Measurements from ENCODE around the gene CHRNA7.

CHRNA7 gene

GRCh38 chr15:32029862-32030781, at the start of gene CHRNA7:
Gene CHRNA7, plus strand, starts transcription at chr15:32030515. Its CDS starts 80 bp downstream, at chr15:32030595.
- Mint-ChIP-seq H3K27ac (no peak within 1 kb of the TSS), H3K9me3 (no peaks in the 10 kb centered on the region), H3K4me1 (ENCODE audit: low read depth) (peaks cover 10% of the 10 kb centered on the region), H3K4me3 (peak within 1 kb of the TSS; percentile 47), H3K36me3 (ENCODE audit: low read depth) (no peaks in the 10 kb centered on the region), H3K27me3 (peaks cover 66% of the 10 kb centered on the region)
- DNase-seq = peak; percentile 34

GRCh38 chr15:31985607-31986006, 44.7 kb upstream of the CHRNA7 start:
- Mint-ChIP-seq H3K27me3 (no peaks in the 10 kb centered on the region), H3K4me3 (no peak overlapping the region), H3K27ac (no peak overlapping the region), H3K9me3 (no peaks in the 10 kb centered on the region), H3K36me3 (ENCODE audit: low read depth) (no peaks in the 10 kb centered on the region), H3K4me1 (ENCODE audit: low read depth) (peaks cover 7% of the 10 kb centered on the region)
- no peak for DNase-seq

- no peaks in the 10 kb centered on the region for H3K4me1 Mint-ChIP-seq (ENCODE audit: low read depth)
- H3K27me3 Mint-ChIP-seq = peaks cover 14% of the 10 kb centered on the region
- no peaks in the 10 kb centered on the region for H3K9me3 Mint-ChIP-seq
- no peaks in the 10 kb centered on the region for H3K36me3 Mint-ChIP-seq (ENCODE audit: low read depth)
- DNase-seq = no peak
- H3K27ac Mint-ChIP-seq = no peak overlapping the region
- H3K4me3 Mint-ChIP-seq = no peak overlapping the region
Observed at GRCh38 chr15:31993062-31993461, 37.3 kb upstream of the CHRNA7 start.

GRCh38 chr15:31997711-31998110, 32.6 kb upstream of the CHRNA7 start:
- Mint-ChIP-seq H3K36me3 (ENCODE audit: low read depth) (no peaks in the 10 kb centered on the region), H3K9me3 (no peaks in the 10 kb centered on the region), H3K27me3 (peaks cover 36% of the 10 kb centered on the region), H3K4me1 (ENCODE audit: low read depth) (no peaks in the 10 kb centered on the region), H3K27ac (no peak overlapping the region), H3K4me3 (no peak overlapping the region)
- DNase-seq = no peak

- H3K27me3 Mint-ChIP-seq = peaks cover 36% of the 10 kb centered on the region
- H3K4me1 Mint-ChIP-seq (ENCODE audit: low read depth) = no peaks in the 10 kb centered on the region
- H3K36me3 Mint-ChIP-seq (ENCODE audit: low read depth) = no peaks in the 10 kb centered on the region
- no peak overlapping the region for H3K27ac Mint-ChIP-seq
- H3K4me3 Mint-ChIP-seq = no peak overlapping the region
- no peak for DNase-seq
- no peaks in the 10 kb centered on the region for H3K9me3 Mint-ChIP-seq
Observed at GRCh38 chr15:32003558-32003957, 26.8 kb upstream of the CHRNA7 start.

GRCh38 chr15:32004249-32004648, 26.1 kb upstream of the CHRNA7 start:
- H3K27ac Mint-ChIP-seq = no peak overlapping the region
- H3K36me3 Mint-ChIP-seq (ENCODE audit: low read depth) = no peaks in the 10 kb centered on the region
- H3K27me3 Mint-ChIP-seq = peaks cover 38% of the 10 kb centered on the region
- H3K4me1 Mint-ChIP-seq (ENCODE audit: low read depth) = no peaks in the 10 kb centered on the region
- DNase-seq = no peak
- H3K9me3 Mint-ChIP-seq = no peaks in the 10 kb centered on the region
- H3K4me3 Mint-ChIP-seq = no peak overlapping the region

GRCh38 chr15:32007355-32007960, 22.9 kb upstream of the CHRNA7 start:
- Mint-ChIP-seq H3K4me3 (no peak overlapping the region), H3K27ac (no peak overlapping the region), H3K36me3 (ENCODE audit: low read depth) (no peaks in the 10 kb centered on the region), H3K9me3 (no peaks in the 10 kb centered on the region), H3K4me1 (ENCODE audit: low read depth) (no peaks in the 10 kb centered on the region), H3K27me3 (peaks cover 37% of the 10 kb centered on the region)
- no peak for DNase-seq

GRCh38 chr15:32014953-32015352, 15.4 kb upstream of the CHRNA7 start:
- no peaks in the 10 kb centered on the region for H3K4me1 Mint-ChIP-seq (ENCODE audit: low read depth)
- H3K9me3 Mint-ChIP-seq = peaks cover 4% of the 10 kb centered on the region
- H3K27ac Mint-ChIP-seq = no peak overlapping the region

GRCh38 chr15:32020156-32020555, 10.2 kb upstream of the CHRNA7 start:
- Mint-ChIP-seq H3K9me3 (no peaks in the 10 kb centered on the region), H3K27ac (no peak overlapping the region), H3K36me3 (ENCODE audit: low read depth) (no peaks in the 10 kb centered on the region), H3K4me1 (ENCODE audit: low read depth) (no peaks in the 10 kb centered on the region), H3K4me3 (no peak overlapping the region), H3K27me3 (peaks cover 51% of the 10 kb centered on the region)
- DNase-seq = no peak

More at GRCh38 chr15:32014953-32015352, 15.4 kb upstream of the CHRNA7 start:
- H3K4me3 Mint-ChIP-seq = no peak overlapping the region
- H3K27me3 Mint-ChIP-seq = peaks cover 53% of the 10 kb centered on the region
- DNase-seq = no peak
- H3K36me3 Mint-ChIP-seq (ENCODE audit: low read depth) = no peaks in the 10 kb centered on the region

GRCh38 chr15:32028921-32029320, 1.4 kb upstream of the CHRNA7 start:
- no peaks in the 10 kb centered on the region for H3K36me3 Mint-ChIP-seq (ENCODE audit: low read depth)
- H3K27me3 Mint-ChIP-seq = peaks cover 63% of the 10 kb centered on the region
- no peak for DNase-seq
- H3K9me3 Mint-ChIP-seq = no peaks in the 10 kb centered on the region
- H3K27ac Mint-ChIP-seq = no peak overlapping the region
- H3K4me1 Mint-ChIP-seq (ENCODE audit: low read depth) = peaks cover 10% of the 10 kb centered on the region
- H3K4me3 Mint-ChIP-seq = no peak overlapping the region

- H3K36me3 Mint-ChIP-seq (ENCODE audit: low read depth) = no peaks in the 10 kb centered on the region
- peak overlapping the region; percentile 41 for H3K4me3 Mint-ChIP-seq
- no peak for DNase-seq
- peaks cover 63% of the 10 kb centered on the region for H3K27me3 Mint-ChIP-seq
- no peak overlapping the region for H3K27ac Mint-ChIP-seq
- peaks cover 10% of the 10 kb centered on the region for H3K4me1 Mint-ChIP-seq (ENCODE audit: low read depth)
- no peaks in the 10 kb centered on the region for H3K9me3 Mint-ChIP-seq
Observed at GRCh38 chr15:32029409-32029861, 880 bp upstream of the CHRNA7 start.

- DNase-seq = no peak
- peaks cover 10% of the 10 kb centered on the region for H3K4me1 Mint-ChIP-seq (ENCODE audit: low read depth)
- H3K9me3 Mint-ChIP-seq = no peaks in the 10 kb centered on the region
- H3K36me3 Mint-ChIP-seq (ENCODE audit: low read depth) = no peaks in the 10 kb centered on the region
- peaks cover 66% of the 10 kb centered on the region for H3K27me3 Mint-ChIP-seq
- peak overlapping the region; percentile 47 for H3K4me3 Mint-ChIP-seq
- no peak overlapping the region for H3K27ac Mint-ChIP-seq
Observed at GRCh38 chr15:32030795-32031194, 480 bp downstream of the CHRNA7 start.

- H3K9me3 Mint-ChIP-seq = no peaks in the 10 kb centered on the region
- DNase-seq = no peak
- H3K27ac Mint-ChIP-seq = no peak overlapping the region
- no peak overlapping the region for H3K4me3 Mint-ChIP-seq
- H3K4me1 Mint-ChIP-seq (ENCODE audit: low read depth) = peaks cover 10% of the 10 kb centered on the region
- peaks cover 51% of the 10 kb centered on the region for H3K27me3 Mint-ChIP-seq
- H3K36me3 Mint-ChIP-seq (ENCODE audit: low read depth) = no peaks in the 10 kb centered on the region
Observed at GRCh38 chr15:32033186-32033890, 3.0 kb downstream of the CHRNA7 start.

- Mint-ChIP-seq H3K4me3 (no peak overlapping the region), H3K27ac (no peak overlapping the region), H3K4me1 (ENCODE audit: low read depth) (peaks cover 10% of the 10 kb centered on the region), H3K36me3 (ENCODE audit: low read depth) (no peaks in the 10 kb centered on the region), H3K27me3 (peaks cover 48% of the 10 kb centered on the region), H3K9me3 (no peaks in the 10 kb centered on the region)
- DNase-seq = no peak
Observed at GRCh38 chr15:32034106-32034505, 3.8 kb downstream of the CHRNA7 start.
